Right lobe of liver (tissue), 4 donors: ENCODE data around the gene CDH18.

Experiments
- CTCF ChIP-seq, 4 donors: fragments of 200-600 bp in 3 of 4; fragments of 450-650 bp in 1 of 4; IDR thresholded peaks; one replicate each; pipeline versions ENCODE4 v1.5.1 to v1.8.0; 2016 to 2022; ENCODE audit warnings: antibody characterized with exemption in 4 of 4, mild to moderate bottlenecking in 2 of 4
- POLR2A ChIP-seq: fragments of 450-650 bp; IDR thresholded peaks from one replicate; pipeline ENCODE4 v1.6.1; 2017; ENCODE audit warnings: antibody characterized with exemption, mild to moderate bottlenecking
- donor health status: DM: no; HTN: no; CAD: no.
- donor health status: DM: no; HTN: no; CAD: no.
- donor health status: DM: no; HTN: yes; CAD: no.

GRCh38 chr5:19904766-19905165 is 83.2 kb downstream of the CDH18 start:
- no peak for TF ChIP-seq CTCF (IDR thresholded peaks at IDR 0.05)
- TF ChIP-seq POLR2A = no peak
